Keratinocyte (primary cell): ENCODE data around the gene IL32. TPM values are rescaled to one million over a fixed set of nuclear protein-coding genes. Genes with fewer than 3 reads are reported as not detected.

Experiments
- DNase-seq: peaks from one replicate; pipeline ENCODE4 v3.0.0-alpha.2; 2011; ENCODE audit warnings: low read depth, missing footprints, low spot score
- FAIRE-seq: peaks from 2 replicates; lab custom pipeline; 2011; peaks lifted over from hg19 to GRCh38; lab: Jason Lieb, UNC
- H2AFZ ChIP-seq: 2 replicates; pipeline ENCODE4 v1.6.0; 2012; ENCODE audit warnings: low read length, control low read depth, inconsistent platforms; ENCODE audit not compliant: control insufficient read depth
- H3K27ac ChIP-seq: 2 replicates; pipeline ENCODE4 v1.5.1; 2011; ENCODE audit warnings: low read length; ENCODE audit not compliant: control insufficient read depth, insufficient read depth
- H3K27me3 ChIP-seq: 3 replicates; pipeline ENCODE4 v1.6.0; 2011; ENCODE audit warnings: low read length; ENCODE audit not compliant: control insufficient read depth, insufficient read depth; ENCODE audit errors: extremely low read depth
- H3K36me3 ChIP-seq, 2 experiments: 2 replicates in 1 of 2; 3 replicates in 1 of 2; pipeline ENCODE4 v1.5.1; 2011; ENCODE audit warnings: low read length in 2 of 2, mild to moderate bottlenecking in 1 of 2; ENCODE audit not compliant: control insufficient read depth in 2 of 2, insufficient read depth in 2 of 2; ENCODE audit errors: extremely low read depth in 1 of 2
- H3K4me1 ChIP-seq: 3 replicates; pipeline ENCODE4 v1.5.1; 2011; ENCODE audit warnings: low read length; ENCODE audit not compliant: control insufficient read depth, insufficient read depth; ENCODE audit errors: extremely low read depth
- H3K4me2 ChIP-seq: 3 replicates; pipeline ENCODE4 v1.6.0; 2011; ENCODE audit warnings: low read depth, low read length; ENCODE audit not compliant: control insufficient read depth, insufficient read depth; ENCODE audit errors: extremely low read depth
- H3K4me3 ChIP-seq, 3 experiments: fragments of 200-600 bp in 1 of 3; sonication (generic) in 1 of 3; 2 replicates in 2 of 3; 3 replicates in 1 of 3; pipeline ENCODE4 v1.5.1; 2011 to 2016; ENCODE audit warnings: low read length in 3 of 3, mild to moderate bottlenecking in 3 of 3, control low read depth in 2 of 3, inconsistent platforms in 1 of 3, low read depth in 1 of 3, mixed read lengths in 1 of 3, mixed run types in 1 of 3, moderate library complexity in 1 of 3; ENCODE audit not compliant: control insufficient read depth in 2 of 3, insufficient read depth in 2 of 3; ENCODE audit errors: extremely low read depth in 1 of 3
- H3K79me2 ChIP-seq: 2 replicates; pipeline ENCODE4 v1.6.0; 2012; ENCODE audit warnings: low read length; ENCODE audit not compliant: control insufficient read depth, insufficient read depth
- H3K9ac ChIP-seq: 3 replicates; pipeline ENCODE4 v1.6.0; 2011; ENCODE audit warnings: low read length; ENCODE audit not compliant: control insufficient read depth, insufficient read depth; ENCODE audit errors: extremely low read depth
- H3K9me1 ChIP-seq: 3 replicates; pipeline ENCODE4 v1.6.0; 2011; ENCODE audit warnings: low read length; ENCODE audit not compliant: control insufficient read depth, insufficient read depth; ENCODE audit errors: extremely low read depth
- H3K9me3 ChIP-seq: 2 replicates; pipeline ENCODE4 v1.5.1; 2012; ENCODE audit warnings: low read depth, low read length; ENCODE audit not compliant: control insufficient read depth
- H4K20me1 ChIP-seq: 3 replicates; pipeline ENCODE4 v1.6.0; 2011; ENCODE audit warnings: low read length; ENCODE audit not compliant: control insufficient read depth, insufficient read depth; ENCODE audit errors: extremely low read depth
- EZH2 ChIP-seq: IDR thresholded peaks from one replicate; pipeline ENCODE4 v1.6.1; 2012; ENCODE audit warnings: inconsistent platforms, mild to moderate bottlenecking, low read length, moderate library complexity
- dilution Hi-C: fragments of 300-500 bp; cut with MboI; formaldehyde crosslinking; loops from one replicate; pipeline ENCODE4 v1.7.0; 2020; ENCODE audit warnings: low sequenced_read_pairs; ENCODE audit not compliant: extremely low pct_ligation_motif_present
- polyA plus RNA-seq, 5 experiments: library from polyadenylated mRNA; depleted of rRNA in 3 of 5; stranded (reverse) in 3 of 5; stranded (forward) in 1 of 5; unstranded in 1 of 5; fragments of >200 nt; gene quantifications; 1 replicate in 1 of 5; 2 replicates in 3 of 5; 3 replicates in 1 of 5; pipeline versions ENCODE4 v1.2.1 to v1.2.3, GENCODE V29; 2011 to 2012; ENCODE audit warnings: missing spikeins in 2 of 5, low read depth in 1 of 5, low replicate concordance in 1 of 5
- TF ChIP-seq, protein P1 (sequence below), 3 experiments: IDR thresholded peaks in 1 of 3; conservative IDR thresholded peaks in 1 of 3; optimal IDR thresholded peaks in 1 of 3; 2 replicates in 2 of 3; 3 replicates in 1 of 3; pipeline versions ENCODE3 to v1.5.1; 2011; ENCODE audit warnings: low read length in 3 of 3, mild to moderate bottlenecking in 3 of 3, moderate library complexity in 2 of 3, control low read depth in 1 of 3, inconsistent platforms in 1 of 3; ENCODE audit not compliant: insufficient read depth in 2 of 3; ENCODE audit errors: extremely low read depth in 1 of 3

The IL32 gene
- polyA plus RNA-seq, 1 donor (not counting 4 experiments of a cell fraction or from before 2014, with no cell fraction given), result 0.28 TPM

DNA sequence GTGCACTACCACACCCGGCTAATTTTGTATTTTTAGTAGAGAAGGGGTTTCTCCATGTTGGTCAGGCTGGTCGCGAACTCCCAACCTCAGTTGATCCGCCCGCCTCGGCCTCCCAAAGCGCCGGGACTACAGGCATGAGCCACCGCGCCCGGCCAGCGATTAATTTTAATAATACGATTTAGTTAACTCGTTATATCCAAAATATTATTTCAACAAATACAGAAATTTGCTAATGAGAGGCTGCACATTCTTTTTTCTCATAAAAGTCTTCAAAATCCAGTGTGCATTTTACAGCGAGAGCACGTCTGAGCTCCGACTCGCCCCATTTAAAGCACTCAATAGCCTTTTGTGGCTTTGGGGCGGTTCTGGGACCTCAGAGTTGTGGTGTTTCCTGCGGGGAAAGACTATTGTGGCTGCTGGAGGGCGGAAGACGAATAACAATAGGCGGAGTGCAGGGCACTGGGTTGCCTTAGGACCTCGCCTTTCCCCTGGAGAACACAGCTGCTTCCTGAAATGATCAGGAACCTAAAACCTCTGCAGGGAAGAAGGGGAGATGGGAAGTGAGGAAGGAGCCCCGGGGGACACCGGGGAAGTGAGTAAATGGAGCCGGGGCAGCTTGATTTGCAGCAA, 36.5 kb downstream of the IL32 start:
- no peak for FAIRE-seq
- no peak for DNase-seq

DNA sequence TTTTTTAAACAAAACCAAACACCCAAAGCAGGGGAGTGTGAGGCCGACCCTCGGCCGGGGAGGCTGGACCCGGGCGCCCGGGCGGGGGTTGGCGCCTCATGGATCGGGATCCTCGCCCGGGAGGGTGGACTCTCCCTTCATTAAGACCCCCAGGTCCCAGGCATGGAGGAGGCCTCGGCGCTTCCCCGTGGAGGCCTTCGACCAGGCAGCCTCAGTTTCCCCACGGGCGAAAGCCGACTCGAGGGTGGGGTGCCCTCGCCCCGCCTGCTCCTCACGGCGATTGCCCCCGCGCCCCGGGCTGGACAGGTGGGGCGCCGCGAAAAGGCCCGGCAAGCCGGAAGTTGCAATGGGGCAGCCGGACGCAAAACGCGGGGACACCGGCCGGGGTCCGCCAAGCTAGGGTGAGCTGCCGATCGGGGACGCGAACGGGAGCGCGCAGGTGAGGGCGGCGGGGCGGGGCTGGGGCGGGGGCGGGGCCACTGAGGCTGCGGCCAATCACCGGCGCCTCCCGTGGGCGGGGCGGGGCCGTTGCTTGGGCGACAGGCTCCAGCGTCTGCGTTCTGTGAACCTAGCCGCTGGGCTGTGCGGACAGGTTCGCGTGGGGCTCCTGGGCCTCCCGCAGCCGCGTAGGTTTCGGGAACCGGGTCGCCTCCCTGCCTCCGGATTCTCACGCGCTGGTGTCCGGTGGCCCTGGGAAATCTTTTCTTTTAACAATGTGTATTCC, 40.9 kb downstream of the IL32 start:
- dilution Hi-C loops, result no loop called here
- peak overlapping the region; percentile 23 for H3K27ac ChIP-seq
- no peaks in the 10 kb centered on the region for H3K79me2 ChIP-seq
- H3K9me3 ChIP-seq, result no peaks in the 10 kb centered on the region
- TF ChIP-seq, protein P1, sequence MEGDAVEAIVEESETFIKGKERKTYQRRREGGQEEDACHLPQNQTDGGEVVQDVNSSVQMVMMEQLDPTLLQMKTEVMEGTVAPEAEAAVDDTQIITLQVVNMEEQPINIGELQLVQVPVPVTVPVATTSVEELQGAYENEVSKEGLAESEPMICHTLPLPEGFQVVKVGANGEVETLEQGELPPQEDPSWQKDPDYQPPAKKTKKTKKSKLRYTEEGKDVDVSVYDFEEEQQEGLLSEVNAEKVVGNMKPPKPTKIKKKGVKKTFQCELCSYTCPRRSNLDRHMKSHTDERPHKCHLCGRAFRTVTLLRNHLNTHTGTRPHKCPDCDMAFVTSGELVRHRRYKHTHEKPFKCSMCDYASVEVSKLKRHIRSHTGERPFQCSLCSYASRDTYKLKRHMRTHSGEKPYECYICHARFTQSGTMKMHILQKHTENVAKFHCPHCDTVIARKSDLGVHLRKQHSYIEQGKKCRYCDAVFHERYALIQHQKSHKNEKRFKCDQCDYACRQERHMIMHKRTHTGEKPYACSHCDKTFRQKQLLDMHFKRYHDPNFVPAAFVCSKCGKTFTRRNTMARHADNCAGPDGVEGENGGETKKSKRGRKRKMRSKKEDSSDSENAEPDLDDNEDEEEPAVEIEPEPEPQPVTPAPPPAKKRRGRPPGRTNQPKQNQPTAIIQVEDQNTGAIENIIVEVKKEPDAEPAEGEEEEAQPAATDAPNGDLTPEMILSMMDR (optimal IDR thresholded peaks at IDR 0.05 in 1 of 3, IDR thresholded peaks at IDR 0.05 in 1 of 3, conservative IDR thresholded peaks at IDR 0.05 in 1 of 3; ENCODE audit: extremely low read depth in 1 of 3, insufficient read depth in 2 of 3, low read length in 3 of 3), result no peak
- no peak for TF ChIP-seq EZH2
- DNase-seq (no peak), FAIRE-seq (no peak)
- H4K20me1 ChIP-seq, result no peaks in the 10 kb centered on the region
- no peaks in the 10 kb centered on the region for H3K27me3 ChIP-seq
- H3K36me3 ChIP-seq, result no peaks in the 10 kb centered on the region
- peak overlapping the region; percentile 79 for H3K4me2 ChIP-seq
- peak overlapping the region; percentile 98 for H2AFZ ChIP-seq
- no peaks in the 10 kb centered on the region for H3K4me1 ChIP-seq
- H3K9me1 ChIP-seq, result no peaks in the 10 kb centered on the region
- H3K4me3 ChIP-seq, result peak overlapping the region; percentile 61 to 87 (median 71)
- H3K9ac ChIP-seq, result peak overlapping the region; percentile 86

More for the DNA sequence above, 36.5 kb downstream of the IL32 start:
- peak overlapping the region; percentile 67 for H2AFZ ChIP-seq
- no peaks in the 10 kb centered on the region for H4K20me1 ChIP-seq
- TF ChIP-seq EZH2, result no peak
- TF ChIP-seq, protein P1 (optimal IDR thresholded peaks at IDR 0.05 in 1 of 3, IDR thresholded peaks at IDR 0.05 in 1 of 3, conservative IDR thresholded peaks at IDR 0.05 in 1 of 3; ENCODE audit: extremely low read depth in 1 of 3, insufficient read depth in 2 of 3, low read length in 3 of 3), result no peak
- no peaks in the 10 kb centered on the region for H3K36me3 ChIP-seq
- dilution Hi-C loops, result no loop called here
- H3K79me2 ChIP-seq, result no peaks in the 10 kb centered on the region
- peaks cover 11% of the 10 kb centered on the region for H3K4me1 ChIP-seq
- no peak overlapping the region for H3K9ac ChIP-seq
- no peak overlapping the region for H3K4me2 ChIP-seq
- no peaks in the 10 kb centered on the region for H3K27me3 ChIP-seq
- H3K9me3 ChIP-seq, result no peaks in the 10 kb centered on the region
- no peak overlapping the region for H3K27ac ChIP-seq
- no peaks in the 10 kb centered on the region for H3K9me1 ChIP-seq
- no peak overlapping the region for H3K4me3 ChIP-seq
